Peyer's patch (tissue), 4 donors: ENCODE measurements around the gene ENHO. TPM values are rescaled to one million over a fixed set of nuclear protein-coding genes. Genes with fewer than 3 reads are reported as not detected.

Source experiments
- DNase-seq, 3 donors: peaks; one replicate each; pipeline ENCODE4 v3.0.0-alpha.2; 2017 to 2019
- H3K27ac ChIP-seq, 4 donors: fragments of 200-600 bp; sonication (generic); one replicate each; pipeline ENCODE4 v1.5.1; 2016 to 2019
- H3K27me3 ChIP-seq, 2 donors: fragments of 200-600 bp; sonication (generic); one replicate each; pipeline ENCODE4 v1.5.1; 2019
- H3K36me3 ChIP-seq, 3 donors: fragments of 200-600 bp; sonication (generic); one replicate each; pipeline ENCODE4 v1.5.1; 2016 to 2019
- H3K4me1 ChIP-seq, 4 donors: fragments of 200-600 bp; sonication (generic); one replicate each; pipeline ENCODE4 v1.5.1; 2016 to 2019
- H3K4me3 ChIP-seq, 4 donors: fragments of 200-600 bp; sonication (generic); 1 replicate in 3 of 4; 2 replicates in 1 of 4; pipeline ENCODE4 v1.5.1; 2016 to 2019; ENCODE audit warnings: mild to moderate bottlenecking in 1 of 4
- H3K9me3 ChIP-seq, 4 donors: fragments of 200-600 bp; sonication (generic); one replicate each; pipeline ENCODE4 v1.5.1; 2016 to 2019; ENCODE audit warnings: mild to moderate bottlenecking in 1 of 4
- POLR2A ChIP-seq, 2 donors: fragments of 450-650 bp; IDR thresholded peaks; one replicate each; pipeline ENCODE4 v1.5.1; 2017; ENCODE audit warnings: antibody characterized with exemption in 2 of 2, mild to moderate bottlenecking in 2 of 2, moderate library complexity in 2 of 2
- total RNA-seq, 4 donors: library from RNA; depleted of rRNA; stranded (reverse); fragments of >200 nt; gene quantifications; one replicate each; pipeline ENCODE4 v1.1.0, GENCODE V29; 2016
- TF ChIP-seq, protein P1 (sequence below), 6 experiments: fragments of 450-650 bp in 4 of 6; fragments of 200-600 bp in 2 of 6; sonication (generic) in 1 of 6; IDR thresholded peaks; one replicate each; pipeline ENCODE4 v1.5.1; 2017 to 2019; ENCODE audit warnings: antibody characterized with exemption in 6 of 6, mild to moderate bottlenecking in 3 of 6, moderate library complexity in 1 of 6

ENHO gene
- total RNA-seq, 4 donors from 2014 or later: 1.8 to 3.3 TPM; not detected in 2

DNA sequence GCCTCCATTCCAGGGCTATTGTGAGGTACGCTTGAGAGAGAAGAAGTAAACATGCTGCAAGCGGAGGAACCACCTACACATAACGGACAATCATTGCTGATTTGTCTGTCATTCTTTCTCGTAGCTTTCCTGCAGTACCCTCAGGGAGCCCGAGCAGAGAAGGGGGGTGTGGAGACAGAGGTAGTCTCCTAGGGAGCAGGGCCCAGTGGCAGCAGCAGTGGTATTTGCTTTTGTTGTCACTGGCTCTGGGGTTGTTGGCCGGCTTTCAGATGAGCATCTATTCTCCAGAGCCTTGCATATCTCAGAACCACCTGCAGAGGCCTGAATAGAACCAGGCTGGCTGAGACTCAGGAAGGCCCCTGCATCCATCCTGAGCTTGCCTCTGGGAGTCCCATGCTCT, 19.9 kb downstream of the ENHO start:
- Histone ChIP-seq H3K9me3 (no peaks in the 10 kb centered on the region), H3K4me1 (no peaks in the 10 kb centered on the region), H3K36me3 (no peaks in the 10 kb centered on the region), H3K27me3 (no peaks in the 10 kb centered on the region), H3K27ac (no peak overlapping the region), H3K4me3 (no peak overlapping the region)
- DNase-seq: no peak
- TF ChIP-seq POLR2A (IDR thresholded peaks at IDR 0.05): no peak
- TF ChIP-seq, protein P1, sequence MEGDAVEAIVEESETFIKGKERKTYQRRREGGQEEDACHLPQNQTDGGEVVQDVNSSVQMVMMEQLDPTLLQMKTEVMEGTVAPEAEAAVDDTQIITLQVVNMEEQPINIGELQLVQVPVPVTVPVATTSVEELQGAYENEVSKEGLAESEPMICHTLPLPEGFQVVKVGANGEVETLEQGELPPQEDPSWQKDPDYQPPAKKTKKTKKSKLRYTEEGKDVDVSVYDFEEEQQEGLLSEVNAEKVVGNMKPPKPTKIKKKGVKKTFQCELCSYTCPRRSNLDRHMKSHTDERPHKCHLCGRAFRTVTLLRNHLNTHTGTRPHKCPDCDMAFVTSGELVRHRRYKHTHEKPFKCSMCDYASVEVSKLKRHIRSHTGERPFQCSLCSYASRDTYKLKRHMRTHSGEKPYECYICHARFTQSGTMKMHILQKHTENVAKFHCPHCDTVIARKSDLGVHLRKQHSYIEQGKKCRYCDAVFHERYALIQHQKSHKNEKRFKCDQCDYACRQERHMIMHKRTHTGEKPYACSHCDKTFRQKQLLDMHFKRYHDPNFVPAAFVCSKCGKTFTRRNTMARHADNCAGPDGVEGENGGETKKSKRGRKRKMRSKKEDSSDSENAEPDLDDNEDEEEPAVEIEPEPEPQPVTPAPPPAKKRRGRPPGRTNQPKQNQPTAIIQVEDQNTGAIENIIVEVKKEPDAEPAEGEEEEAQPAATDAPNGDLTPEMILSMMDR (IDR thresholded peaks at IDR 0.05): no peak

GRCh38 chr9:34502471-34502870, 20.3 kb downstream of the ENHO start:
- H3K9me3 ChIP-seq: no peaks in the 10 kb centered on the region
- H3K4me3 ChIP-seq: no peak overlapping the region
- H3K36me3 ChIP-seq: no peaks in the 10 kb centered on the region
- H3K27me3 ChIP-seq: no peaks in the 10 kb centered on the region
- DNase-seq: no peak
- no peaks in the 10 kb centered on the region for H3K4me1 ChIP-seq
- H3K27ac ChIP-seq: no peak overlapping the region
- TF ChIP-seq POLR2A (IDR thresholded peaks at IDR 0.05): no peak
- TF ChIP-seq, protein P1 (IDR thresholded peaks at IDR 0.05): no peak

GRCh38 chr9:34501889-34502425, 20.8 kb downstream of the ENHO start:
- Histone ChIP-seq H3K4me1 (no peaks in the 10 kb centered on the region), H3K9me3 (no peaks in the 10 kb centered on the region), H3K27ac (no peak overlapping the region), H3K4me3 (no peak overlapping the region), H3K27me3 (no peaks in the 10 kb centered on the region), H3K36me3 (no peaks in the 10 kb centered on the region)
- no peak for DNase-seq
- TF ChIP-seq POLR2A (IDR thresholded peaks at IDR 0.05): no peak
- TF ChIP-seq, protein P1 (IDR thresholded peaks at IDR 0.05): no peak

- no peak overlapping the region for H3K4me3 ChIP-seq
- H3K27ac ChIP-seq: no peak overlapping the region
Observed at GRCh38 chr9:34501372-34501771, 21.4 kb downstream of the ENHO start.

GRCh38 chr9:34500623-34501267, 22.0 kb downstream of the ENHO start:
- no peaks in the 10 kb centered on the region for H3K4me1 ChIP-seq
- DNase-seq: peak in 2 of 3 donors; percentile 44 to 85
- no peak for TF ChIP-seq POLR2A (IDR thresholded peaks at IDR 0.05)
- TF ChIP-seq, protein P1 (IDR thresholded peaks at IDR 0.05): peak; percentile 57 to 96 (median 87)
- H3K27ac ChIP-seq: no peak overlapping the region
- H3K9me3 ChIP-seq: no peaks in the 10 kb centered on the region
- H3K36me3 ChIP-seq: no peaks in the 10 kb centered on the region
- no peak overlapping the region for H3K4me3 ChIP-seq
- H3K27me3 ChIP-seq: no peaks in the 10 kb centered on the region

More at GRCh38 chr9:34501372-34501771, 21.4 kb downstream of the ENHO start:
- Histone ChIP-seq H3K4me1 (no peaks in the 10 kb centered on the region), H3K27me3 (no peaks in the 10 kb centered on the region), H3K9me3 (no peaks in the 10 kb centered on the region), H3K36me3 (no peaks in the 10 kb centered on the region)
- no peak for TF ChIP-seq POLR2A (IDR thresholded peaks at IDR 0.05)
- TF ChIP-seq, protein P1 (IDR thresholded peaks at IDR 0.05): no peak
- DNase-seq: no peak
